ENCODE data around the gene ZNF451.

ZNF451 gene

GRCh38 chr6:57159127-57159526 lies 69.1 kb downstream of the ZNF451 start:
- H3K4me3 ChIP-seq (ENCODE audit: low read depth, low read length), result no peak overlapping the region
- TF ChIP-seq CTCF (IDR thresholded peaks at IDR 0.05; ENCODE audit: low read depth, low read length), result no peak

- no peak overlapping the region for H3K4me3 ChIP-seq (ENCODE audit: low read depth, low read length)
- no peak for TF ChIP-seq CTCF (IDR thresholded peaks at IDR 0.05; ENCODE audit: low read depth, low read length)
Observed at GRCh38 chr6:57162028-57162427, 72.0 kb downstream of the ZNF451 start.

GRCh38 chr6:57162516-57162915 lies 72.5 kb downstream of the ZNF451 start:
- TF ChIP-seq CTCF (IDR thresholded peaks at IDR 0.05; ENCODE audit: low read depth, low read length), result no peak
- no peak overlapping the region for H3K4me3 ChIP-seq (ENCODE audit: low read depth, low read length)

GRCh38 chr6:57163956-57164355 lies 74.0 kb downstream of the ZNF451 start:
- TF ChIP-seq CTCF (IDR thresholded peaks at IDR 0.05; ENCODE audit: low read depth, low read length), result no peak
- H3K4me3 ChIP-seq (ENCODE audit: low read depth, low read length), result no peak overlapping the region

GRCh38 chr6:57165080-57165479 lies 75.1 kb downstream of the ZNF451 start:
- TF ChIP-seq CTCF (IDR thresholded peaks at IDR 0.05; ENCODE audit: low read depth, low read length), result no peak
- no peak overlapping the region for H3K4me3 ChIP-seq (ENCODE audit: low read depth, low read length)

GRCh38 chr6:57172136-57173055 lies 82.4 kb downstream of the ZNF451 start, which contains the start of gene BAG2:
Gene BAG2, plus strand, starts transcription at chr6:57172326. Its CDS starts 372 bp downstream, at chr6:57172698.
- H3K4me3 ChIP-seq (ENCODE audit: low read depth, low read length), result peak within 1 kb of the TSS; percentile 92
- TF ChIP-seq CTCF (IDR thresholded peaks at IDR 0.05; ENCODE audit: low read depth, low read length), result no peak

Measured in WI38 (cell line).